Neural progenitor cell (in vitro differentiated cells): ENCODE data around the gene LAMA2. TPM values are rescaled to one million over a fixed set of nuclear protein-coding genes. Genes with fewer than 3 reads are reported as not detected.

Experiments
- DNase-seq: peaks from one replicate; pipeline ENCODE4 v3.0.0-alpha.2; 2016; ENCODE audit warnings: low spot score
- H2AFZ ChIP-seq: fragments of 200-600 bp; sonication (generic); replicated peaks from 2 replicates; pipeline ENCODE4 v1.6.1; 2016; ENCODE audit warnings: antibody characterized with exemption
- H3F3A ChIP-seq: fragments of 200-600 bp; sonication (generic); 2 replicates; pipeline ENCODE4 v1.6.1; 2016; ENCODE audit warnings: antibody characterized with exemption, low read depth
- H3K27ac ChIP-seq: fragments of 200-600 bp; sonication (generic); 2 replicates; pipeline ENCODE4 v1.5.1; 2016; ENCODE audit warnings: mild to moderate bottlenecking
- H3K27me3 ChIP-seq: fragments of 200-600 bp; sonication (generic); 2 replicates; pipeline ENCODE4 v1.6.1; 2016; ENCODE audit warnings: mild to moderate bottlenecking, moderate library complexity
- H3K36me3 ChIP-seq: fragments of 200-600 bp; sonication (generic); 2 replicates; pipeline ENCODE4 v1.5.1; 2016
- H3K4me1 ChIP-seq: fragments of 200-600 bp; sonication (generic); 2 replicates; pipeline ENCODE4 v1.6.1; 2016; ENCODE audit warnings: mixed run types
- H3K4me2 ChIP-seq: fragments of 200-600 bp; sonication (generic); 2 replicates; pipeline ENCODE4 v1.6.1; 2016
- H3K4me3 ChIP-seq: fragments of 200-600 bp; sonication (generic); 2 replicates; pipeline ENCODE4 v1.5.1; 2016
- H3K79me2 ChIP-seq: fragments of 200-600 bp; sonication (generic); 2 replicates; pipeline ENCODE4 v1.6.1; 2016; ENCODE audit warnings: low read depth
- H3K9ac ChIP-seq: fragments of 200-600 bp; sonication (generic); 2 replicates; pipeline ENCODE4 v1.6.1; 2016
- H3K9me3 ChIP-seq: fragments of 200-600 bp; sonication (generic); 2 replicates; pipeline ENCODE4 v1.5.1; 2016; ENCODE audit warnings: low read depth
- H4K20me1 ChIP-seq: fragments of 200-600 bp; sonication (generic); 2 replicates; pipeline ENCODE4 v1.6.1; 2016; ENCODE audit warnings: low read depth
- H3K27ac Mint-ChIP-seq: 3 replicates; pipeline ENCODE4 v1.8.0; 2021; ENCODE audit warnings: mixed read lengths
- H3K27me3 Mint-ChIP-seq: 2 replicates; pipeline ENCODE4 v1.8.0; 2022; ENCODE audit warnings: low read depth, mild to moderate bottlenecking, inconsistent platforms, moderate library complexity, mixed read lengths; ENCODE audit not compliant: insufficient read depth
- H3K36me3 Mint-ChIP-seq: 3 replicates; pipeline ENCODE4 v1.8.0; 2021; ENCODE audit warnings: mixed read lengths
- H3K4me1 Mint-ChIP-seq: 3 replicates; pipeline ENCODE4 v1.8.0; 2021; ENCODE audit warnings: mixed read lengths
- H3K4me3 Mint-ChIP-seq: 3 replicates; pipeline ENCODE4 v1.8.0; 2021; ENCODE audit warnings: mild to moderate bottlenecking, moderate library complexity, mixed read lengths
- H3K9me3 Mint-ChIP-seq: 3 replicates; pipeline ENCODE4 v1.8.0; 2020; ENCODE audit warnings: mixed read lengths
- EZH2 ChIP-seq: fragments of 200-600 bp; sonication (generic); IDR thresholded peaks from 2 replicates; pipeline ENCODE4 v1.6.1; 2017; ENCODE audit warnings: antibody characterized with exemption, mild to moderate bottlenecking, moderate library complexity
- EZH2phosphoT487 ChIP-seq: fragments of 200-600 bp; sonication (generic); IDR thresholded peaks from 2 replicates; pipeline ENCODE4 v1.6.1; 2017; ENCODE audit warnings: antibody characterized with exemption
- total RNA-seq: library from RNA; depleted of rRNA; stranded (reverse); fragments of >200 nt; gene quantifications from 2 replicates; pipeline ENCODE4 v1.2.3, GENCODE V29; 2015; ENCODE audit warnings: low replicate concordance
- TF ChIP-seq, protein P1 (sequence below): fragments of 200-600 bp; sonication (generic); IDR thresholded peaks from 2 replicates; pipeline ENCODE4 v1.5.1; 2017; ENCODE audit warnings: antibody characterized with exemption, mild to moderate bottlenecking

LAMA2 gene
- total RNA-seq, 1 donor from 2014 or later = 1.5 TPM

DNA sequence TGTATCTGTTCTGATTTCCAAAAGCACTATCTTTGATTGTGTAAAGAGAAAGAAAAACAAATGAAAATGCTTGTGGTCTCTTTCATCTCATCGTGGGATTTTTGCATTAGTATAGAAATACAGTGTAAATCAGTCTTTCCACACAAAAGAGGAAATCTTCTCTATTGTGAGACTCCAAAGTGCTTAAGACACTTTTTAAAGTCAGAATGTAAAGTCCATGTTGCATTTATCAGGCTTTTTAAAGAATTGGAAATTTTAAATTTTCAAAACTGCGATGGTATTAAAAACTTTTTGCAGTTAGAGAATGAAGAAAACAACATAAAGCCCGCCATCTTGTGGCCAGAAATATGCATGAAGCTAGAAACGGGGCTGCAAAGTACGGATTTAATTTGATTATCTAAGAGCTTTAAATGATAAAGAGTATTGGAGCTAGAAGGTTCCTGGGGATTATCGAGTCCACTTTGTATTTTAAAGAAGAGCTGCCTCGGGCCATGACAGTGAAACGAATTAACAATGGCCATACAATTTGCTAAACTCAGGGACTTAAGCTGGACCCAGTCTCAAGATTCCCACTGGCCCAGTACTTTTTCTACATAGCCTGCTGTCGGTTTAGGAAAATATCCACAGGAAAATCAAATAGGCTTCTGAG, 487.5 kb downstream of the LAMA2 start:
- no peak overlapping the region for H3K4me3 Mint-ChIP-seq
- H3K4me3 ChIP-seq = no peak overlapping the region
- no peak overlapping the region for H3K27ac Mint-ChIP-seq

GRCh38 chr6:129381885-129382284, 498.9 kb downstream of the LAMA2 start:
- H3K27ac Mint-ChIP-seq = no peak overlapping the region
- H3K4me1 ChIP-seq = no peaks in the 10 kb centered on the region
- no peaks in the 10 kb centered on the region for H3K36me3 Mint-ChIP-seq
- H3K4me1 Mint-ChIP-seq = no peaks in the 10 kb centered on the region
- H4K20me1 ChIP-seq = no peaks in the 10 kb centered on the region
- no peak overlapping the region for H3K9ac ChIP-seq
- no peaks in the 10 kb centered on the region for H3K9me3 Mint-ChIP-seq
- H3K4me3 ChIP-seq = no peak overlapping the region
- H3K9me3 ChIP-seq = no peaks in the 10 kb centered on the region
- H3K27me3 ChIP-seq = no peaks in the 10 kb centered on the region
- TF ChIP-seq EZH2 (no peak), EZH2phosphoT487 (no peak)
- TF ChIP-seq, protein P1, sequence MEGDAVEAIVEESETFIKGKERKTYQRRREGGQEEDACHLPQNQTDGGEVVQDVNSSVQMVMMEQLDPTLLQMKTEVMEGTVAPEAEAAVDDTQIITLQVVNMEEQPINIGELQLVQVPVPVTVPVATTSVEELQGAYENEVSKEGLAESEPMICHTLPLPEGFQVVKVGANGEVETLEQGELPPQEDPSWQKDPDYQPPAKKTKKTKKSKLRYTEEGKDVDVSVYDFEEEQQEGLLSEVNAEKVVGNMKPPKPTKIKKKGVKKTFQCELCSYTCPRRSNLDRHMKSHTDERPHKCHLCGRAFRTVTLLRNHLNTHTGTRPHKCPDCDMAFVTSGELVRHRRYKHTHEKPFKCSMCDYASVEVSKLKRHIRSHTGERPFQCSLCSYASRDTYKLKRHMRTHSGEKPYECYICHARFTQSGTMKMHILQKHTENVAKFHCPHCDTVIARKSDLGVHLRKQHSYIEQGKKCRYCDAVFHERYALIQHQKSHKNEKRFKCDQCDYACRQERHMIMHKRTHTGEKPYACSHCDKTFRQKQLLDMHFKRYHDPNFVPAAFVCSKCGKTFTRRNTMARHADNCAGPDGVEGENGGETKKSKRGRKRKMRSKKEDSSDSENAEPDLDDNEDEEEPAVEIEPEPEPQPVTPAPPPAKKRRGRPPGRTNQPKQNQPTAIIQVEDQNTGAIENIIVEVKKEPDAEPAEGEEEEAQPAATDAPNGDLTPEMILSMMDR = no peak
- H3F3A ChIP-seq = no peaks in the 10 kb centered on the region
- H3K27ac ChIP-seq = no peak overlapping the region
- H2AFZ ChIP-seq = no peak overlapping the region
- no peak overlapping the region for H3K4me2 ChIP-seq
- H3K27me3 Mint-ChIP-seq = peaks cover 2% of the 10 kb centered on the region
- no peaks in the 10 kb centered on the region for H3K36me3 ChIP-seq
- no peak overlapping the region for H3K4me3 Mint-ChIP-seq
- no peaks in the 10 kb centered on the region for H3K79me2 ChIP-seq
- no peak for DNase-seq

More for the DNA sequence above, 487.5 kb downstream of the LAMA2 start:
- peaks cover 6% of the 10 kb centered on the region for H3K4me1 Mint-ChIP-seq
- Histone ChIP-seq H3F3A (no peaks in the 10 kb centered on the region), H3K36me3 (no peaks in the 10 kb centered on the region), H3K27ac (no peak overlapping the region), H3K9me3 (no peaks in the 10 kb centered on the region), H3K79me2 (no peaks in the 10 kb centered on the region), H2AFZ (peak overlapping the region; percentile 14), H3K4me1 (no peaks in the 10 kb centered on the region), H3K4me2 (no peak overlapping the region), H4K20me1 (no peaks in the 10 kb centered on the region), H3K27me3 (no peaks in the 10 kb centered on the region), H3K9ac (no peak overlapping the region)
- peaks cover 2% of the 10 kb centered on the region for H3K27me3 Mint-ChIP-seq
- H3K36me3 Mint-ChIP-seq = no peaks in the 10 kb centered on the region
- TF ChIP-seq EZH2phosphoT487 (no peak), EZH2 (no peak)
- TF ChIP-seq, protein P1 = peak; percentile 90
- H3K9me3 Mint-ChIP-seq = no peaks in the 10 kb centered on the region
- DNase-seq = peak; percentile 63

DNA sequence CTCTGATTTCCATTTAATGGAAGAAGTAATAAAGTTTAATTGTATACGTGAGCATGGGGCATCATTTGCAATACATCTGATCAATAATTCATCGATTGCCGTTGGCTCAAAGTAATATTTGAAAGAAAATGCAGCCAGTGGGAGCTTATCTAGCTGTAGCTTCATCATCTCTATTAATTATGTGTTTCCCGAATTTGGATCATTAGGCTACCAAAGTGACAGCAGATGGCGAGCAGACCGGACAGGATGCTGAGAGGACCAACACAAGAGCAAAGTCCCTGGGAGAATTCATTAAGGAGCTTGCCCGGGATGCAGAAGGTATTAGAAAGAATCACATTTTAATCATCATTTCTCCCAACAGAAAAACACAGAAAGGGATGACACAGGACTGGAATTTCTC, 500.0 kb downstream of the LAMA2 start:
- Histone ChIP-seq H3K9ac (no peak overlapping the region), H3K4me1 (no peaks in the 10 kb centered on the region), H4K20me1 (no peaks in the 10 kb centered on the region), H3K4me3 (no peak overlapping the region), H2AFZ (no peak overlapping the region), H3K27me3 (no peaks in the 10 kb centered on the region), H3K4me2 (no peak overlapping the region), H3K27ac (no peak overlapping the region), H3K36me3 (no peaks in the 10 kb centered on the region), H3F3A (no peaks in the 10 kb centered on the region), H3K9me3 (no peaks in the 10 kb centered on the region), H3K79me2 (no peaks in the 10 kb centered on the region)
- DNase-seq = no peak
- Mint-ChIP-seq H3K9me3 (no peaks in the 10 kb centered on the region), H3K4me1 (no peaks in the 10 kb centered on the region), H3K27ac (no peak overlapping the region), H3K4me3 (no peak overlapping the region), H3K27me3 (peaks cover 4% of the 10 kb centered on the region), H3K36me3 (no peaks in the 10 kb centered on the region)
- TF ChIP-seq EZH2phosphoT487 = no peak
- TF ChIP-seq EZH2 = no peak
- TF ChIP-seq, protein P1 = no peak
